ENCODE measurements around the gene SH3TC2.

Gene SH3TC2

GRCh38 chr5:148999741-149000140 lies 63.1 kb downstream of the SH3TC2 start:
- no peak for DNase-seq (ENCODE audit: low spot score)

GRCh38 chr5:148998174-148998797 lies 64.6 kb downstream of the SH3TC2 start:
- DNase-seq (ENCODE audit: low spot score): peak; percentile 44

DNA sequence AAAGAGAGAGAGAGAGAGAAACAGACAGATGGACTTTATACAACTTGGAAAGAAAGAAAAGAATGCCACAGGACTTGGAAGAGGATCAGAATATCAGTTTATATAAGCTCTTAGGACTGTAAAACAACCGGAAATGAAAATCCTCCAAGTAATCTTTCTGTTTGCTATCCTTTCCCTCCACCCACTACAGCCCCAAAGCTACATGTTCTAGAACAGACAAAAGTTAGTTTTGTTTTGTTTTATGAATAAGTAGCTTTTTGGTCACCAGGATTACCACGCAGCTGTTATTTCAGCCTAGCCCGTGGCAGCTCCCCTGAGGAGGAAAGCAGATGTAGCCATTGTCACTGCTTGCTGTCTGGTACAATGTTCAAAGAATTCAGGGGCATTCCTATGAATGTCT lies 66.6 kb downstream of the SH3TC2 start:
- no peak for DNase-seq (ENCODE audit: low spot score)

- DNase-seq (ENCODE audit: low spot score): no peak
Measured at GRCh38 chr5:148995791-148996190, 67.1 kb downstream of the SH3TC2 start.

GRCh38 chr5:148993283-148993936 lies 69.5 kb downstream of the SH3TC2 start:
- no peak for DNase-seq (ENCODE audit: low spot score)

DNA sequence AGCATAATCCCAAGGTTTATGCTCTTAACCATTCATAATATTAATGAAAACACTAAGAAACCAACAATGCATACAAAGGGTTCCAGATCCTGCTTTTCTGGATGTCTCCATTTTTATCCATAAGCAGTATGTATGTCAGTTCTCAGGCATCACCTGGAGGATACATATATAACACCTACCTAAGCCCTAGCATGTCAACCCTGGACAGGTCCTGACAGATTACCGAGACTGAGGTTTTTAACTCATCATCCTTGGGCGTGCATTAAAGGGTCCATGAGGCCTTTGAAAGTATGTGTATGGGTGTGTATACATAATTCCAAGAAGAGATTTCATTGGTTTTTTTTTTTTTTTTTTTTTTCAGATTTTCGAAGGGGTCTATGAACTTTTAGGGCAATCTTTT lies 70.6 kb downstream of the SH3TC2 start:
- no peak for DNase-seq (ENCODE audit: low spot score)

- no peak for DNase-seq (ENCODE audit: low spot score)
Measured at GRCh38 chr5:148991566-148991965, 71.3 kb downstream of the SH3TC2 start.

GRCh38 chr5:148990817-148991216 lies 72.0 kb downstream of the SH3TC2 start:
- no peak for DNase-seq (ENCODE audit: low spot score)

DNA sequence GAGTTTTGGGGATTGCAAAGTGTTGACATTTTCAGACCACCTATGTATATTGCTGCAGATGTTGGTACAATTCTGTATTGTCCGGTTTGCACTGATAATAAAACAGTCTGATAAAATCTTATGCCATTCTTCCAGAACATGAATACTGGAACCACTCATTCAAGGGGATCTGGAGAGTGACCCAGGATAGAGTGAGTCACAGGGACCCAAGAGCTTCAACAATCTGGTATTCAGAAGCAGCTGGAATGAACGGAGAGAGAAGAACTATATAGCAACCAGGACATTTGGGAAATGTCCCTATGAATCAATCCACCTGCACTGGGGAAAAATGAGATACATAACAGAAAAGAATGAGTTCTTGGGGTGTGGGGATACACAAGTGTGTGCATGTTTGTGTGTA lies 73.3 kb downstream of the SH3TC2 start:
- DNase-seq (ENCODE audit: low spot score): no peak

DNA sequence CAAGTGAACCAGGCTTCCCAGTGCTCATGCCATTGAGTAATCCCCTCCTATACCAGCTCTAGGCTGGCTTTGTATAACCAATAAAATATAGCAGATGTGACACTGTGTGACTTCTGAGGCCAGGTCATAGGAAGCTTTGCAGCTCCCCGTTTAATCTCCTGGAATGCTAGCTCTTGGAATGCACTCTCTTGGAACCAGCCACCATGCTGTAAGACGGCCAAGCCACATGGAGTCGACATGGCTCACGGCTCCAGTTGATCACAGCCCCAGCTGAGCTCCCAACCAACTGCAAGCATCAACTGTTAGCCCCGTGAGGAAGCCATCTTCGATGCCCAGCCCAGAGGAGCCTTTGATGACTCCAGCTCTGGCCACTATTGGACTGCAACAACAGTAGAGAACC lies 74.5 kb downstream of the SH3TC2 start:
- DNase-seq (ENCODE audit: low spot score): no peak

GRCh38 chr5:148986636-148987035 lies 76.2 kb downstream of the SH3TC2 start:
- DNase-seq (ENCODE audit: low spot score): no peak

GRCh38 chr5:148984345-148984744 lies 78.5 kb downstream of the SH3TC2 start:
- DNase-seq (ENCODE audit: low spot score): no peak

- DNase-seq (ENCODE audit: low spot score): no peak
Measured at GRCh38 chr5:148981353-148981752, 81.5 kb downstream of the SH3TC2 start.

DNA sequence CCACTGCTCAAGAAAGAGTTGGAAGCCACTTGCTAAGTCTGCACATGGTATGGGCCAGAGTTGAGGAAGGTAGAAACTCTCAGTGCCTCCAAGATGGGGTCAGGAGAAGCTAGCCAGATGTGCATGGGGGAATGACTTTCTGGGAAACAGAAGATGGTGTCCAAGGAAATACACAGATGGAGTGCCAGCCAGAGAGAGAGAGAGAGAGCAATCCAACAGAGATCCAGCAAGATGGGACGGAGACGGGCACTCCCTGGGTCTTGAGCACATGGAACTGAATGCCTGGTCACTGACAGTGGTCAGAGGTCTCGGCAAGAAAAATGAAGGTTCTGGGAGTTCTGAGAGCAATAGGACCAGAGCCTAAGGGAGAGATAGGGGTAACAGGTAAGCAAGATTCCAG lies 82.1 kb downstream of the SH3TC2 start:
- no peak for DNase-seq (ENCODE audit: low spot score)

DNA sequence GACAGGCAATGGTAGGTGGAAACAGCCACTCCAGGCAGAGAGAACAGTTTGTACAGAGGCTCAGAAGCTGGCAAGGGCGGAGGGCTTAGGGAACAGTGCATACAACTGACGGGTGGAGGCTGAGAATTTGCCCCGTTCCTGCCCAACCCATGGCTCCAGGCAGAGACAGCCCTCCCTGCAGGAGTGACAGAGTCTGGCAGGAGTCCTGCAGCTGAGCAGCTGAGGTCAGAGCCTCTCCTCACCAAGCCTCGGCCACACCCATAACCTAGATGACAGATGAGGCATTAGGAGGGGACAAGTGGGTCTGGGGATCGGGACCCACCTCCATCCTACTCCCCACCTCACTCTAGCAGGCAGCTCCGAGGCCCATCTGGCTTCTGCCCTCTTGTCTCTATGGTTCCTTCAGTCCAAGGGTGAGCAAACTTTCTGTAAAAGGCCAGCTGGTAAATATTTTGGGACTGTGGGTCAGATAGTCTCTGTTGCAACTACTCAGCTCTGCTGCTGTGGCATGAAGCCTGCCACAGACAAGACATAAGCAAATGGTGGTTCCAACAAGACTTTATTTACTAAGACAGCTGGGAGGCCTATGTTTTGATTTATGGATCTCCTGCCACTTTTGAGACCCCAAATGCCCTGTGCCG lies 83.7 kb downstream of the SH3TC2 start:
- DNase-seq (ENCODE audit: low spot score): no peak

DNA sequence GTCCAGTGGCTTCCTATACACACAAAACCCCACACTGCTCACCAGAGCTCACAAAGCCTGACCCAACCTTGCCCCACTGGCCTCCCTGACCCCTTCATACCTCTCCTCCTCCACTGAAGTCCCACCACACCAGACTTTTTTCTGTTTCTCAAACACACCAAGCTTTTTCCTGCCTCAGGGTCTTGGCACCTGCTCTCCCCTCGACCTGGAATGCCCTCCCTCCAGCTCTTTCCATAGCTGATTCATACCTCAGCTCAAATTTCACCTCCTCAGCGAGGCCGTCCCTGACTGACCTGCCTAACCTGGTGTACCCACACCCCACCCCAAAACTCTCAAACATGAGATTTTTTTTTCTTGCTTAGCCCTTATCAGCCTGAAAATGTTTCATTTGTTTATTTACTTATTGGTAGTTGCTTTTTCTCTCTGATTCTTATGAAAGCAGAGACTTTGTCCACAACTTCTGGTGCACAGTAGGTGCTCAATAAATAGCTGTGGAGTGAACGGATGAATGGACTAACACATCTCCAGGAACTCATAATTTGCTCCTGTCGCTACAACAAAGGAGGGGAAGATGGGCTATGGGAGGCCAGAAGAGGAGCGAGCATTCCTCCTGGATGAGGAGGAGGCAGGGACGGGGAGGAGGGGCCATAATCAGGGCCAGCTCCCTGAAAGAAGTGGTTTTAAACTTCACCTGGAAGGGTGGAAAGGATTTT lies 84.3 kb downstream of the SH3TC2 start:
- no peak for DNase-seq (ENCODE audit: low spot score)

DNA sequence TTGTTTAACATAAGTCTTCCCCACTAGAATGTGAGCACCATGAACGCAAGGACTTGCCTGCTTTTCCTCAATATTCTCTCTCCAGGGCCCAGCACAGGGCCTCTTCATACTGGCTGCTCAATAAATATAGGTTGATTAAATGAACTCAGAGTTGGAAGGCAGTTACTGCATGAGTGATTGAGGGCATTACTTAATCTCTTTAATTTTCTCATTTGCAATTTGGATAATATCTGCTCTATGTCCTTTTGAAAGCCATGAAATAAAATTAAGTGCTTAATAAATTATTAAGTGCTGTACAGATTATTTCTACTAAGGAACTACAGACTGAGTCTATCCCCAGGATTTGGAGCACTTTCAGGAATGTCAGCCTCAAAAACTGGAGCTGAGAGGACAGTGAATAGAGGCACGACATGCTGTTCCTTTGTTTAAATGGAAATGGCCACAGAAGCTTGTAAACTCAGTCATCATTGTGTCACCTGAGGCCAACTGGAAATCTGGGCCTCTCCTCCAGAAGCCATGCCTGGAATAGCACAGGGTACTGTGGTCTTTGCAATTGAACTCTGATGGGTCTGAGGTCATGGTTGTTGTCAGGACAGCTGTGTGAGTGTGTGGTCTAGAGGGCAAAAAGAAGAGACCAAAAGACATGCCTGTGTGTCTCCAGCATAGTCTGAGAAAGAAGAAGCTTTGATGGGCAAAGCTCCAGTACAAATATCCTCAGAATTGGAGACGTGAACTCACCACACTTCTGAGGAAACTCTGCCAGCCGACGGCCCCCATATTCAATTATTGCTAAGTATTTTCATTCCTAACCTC lies 86.1 kb downstream of the SH3TC2 start:
- no peak for DNase-seq (ENCODE audit: low spot score)

GRCh38 chr5:148974642-148975327 lies 88.1 kb downstream of the SH3TC2 start:
- no peak for DNase-seq (ENCODE audit: low spot score)

- DNase-seq (ENCODE audit: low spot score): no peak
Measured at GRCh38 chr5:148973455-148973854, 89.4 kb downstream of the SH3TC2 start.

GRCh38 chr5:148972974-148973374 lies 89.9 kb downstream of the SH3TC2 start:
- DNase-seq (ENCODE audit: low spot score): no peak

- DNase-seq (ENCODE audit: low spot score): no peak
Measured at GRCh38 chr5:148972396-148972795, 90.5 kb downstream of the SH3TC2 start.
